Left renal pelvis (tissue), 4 donors: ENCODE data around the gene LRRC32. TPM values are rescaled to one million over a fixed set of nuclear protein-coding genes. Genes with fewer than 3 reads are reported as not detected.

ENCODE experiments used
- DNase-seq, 4 donors: peaks; one replicate each; pipeline ENCODE4 v3.0.0-alpha.2; 2013; ENCODE audit warnings: low read depth in 4 of 4, low spot score in 3 of 4
- polyA plus RNA-seq, 4 donors: library from polyadenylated mRNA; unstranded; fragments of 120-200 nt; gene quantifications; one replicate each; pipeline ENCODE4 v1.2.1, GENCODE V29; 2013; ENCODE audit not compliant: insufficient read length in 4 of 4

LRRC32 gene
- polyA plus RNA-seq, 4 donors, result 52.7 to 70.3 (median 69.2) TPM

DNA sequence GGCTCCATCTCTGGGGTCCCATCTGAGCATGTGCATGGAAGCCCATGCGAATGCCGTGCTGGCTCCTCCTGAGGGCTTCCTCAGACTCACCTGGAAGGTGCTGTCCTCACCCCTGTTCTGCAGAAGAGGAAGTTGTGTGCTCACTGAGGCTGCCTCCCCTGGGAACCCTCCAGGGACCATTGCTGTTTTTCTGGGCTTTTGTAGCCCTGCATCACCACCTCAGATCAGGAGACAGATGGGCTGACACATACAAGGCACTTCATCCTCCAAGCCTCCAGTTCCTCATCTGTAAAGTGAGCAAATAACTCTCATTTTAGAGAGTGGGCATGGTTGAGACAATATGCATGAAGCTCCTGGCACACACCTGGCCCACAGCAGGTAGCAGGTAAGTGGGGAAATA is 12.1 kb upstream of the LRRC32 start:
- no peak for DNase-seq

DNA sequence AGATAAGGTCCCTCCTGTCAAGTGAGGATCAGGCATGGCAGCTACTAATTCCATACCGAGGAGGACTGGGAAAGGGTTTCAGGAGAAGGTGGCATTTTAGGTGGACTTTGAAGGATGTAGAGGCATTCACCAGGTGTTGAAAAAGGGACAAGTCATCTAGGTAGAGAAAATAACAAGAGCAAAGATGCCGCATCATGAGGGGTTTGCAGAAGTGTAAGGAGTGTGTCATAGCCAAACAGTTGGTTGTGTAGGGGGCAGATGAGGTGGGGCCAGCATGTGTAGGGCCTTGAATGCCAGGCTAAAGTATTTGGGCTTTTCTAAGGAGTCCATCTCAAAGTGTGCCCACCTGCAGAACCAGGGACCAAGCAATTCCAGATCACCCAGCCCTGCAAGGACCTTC is 11.6 kb upstream of the LRRC32 start:
- DNase-seq, result no peak

DNA sequence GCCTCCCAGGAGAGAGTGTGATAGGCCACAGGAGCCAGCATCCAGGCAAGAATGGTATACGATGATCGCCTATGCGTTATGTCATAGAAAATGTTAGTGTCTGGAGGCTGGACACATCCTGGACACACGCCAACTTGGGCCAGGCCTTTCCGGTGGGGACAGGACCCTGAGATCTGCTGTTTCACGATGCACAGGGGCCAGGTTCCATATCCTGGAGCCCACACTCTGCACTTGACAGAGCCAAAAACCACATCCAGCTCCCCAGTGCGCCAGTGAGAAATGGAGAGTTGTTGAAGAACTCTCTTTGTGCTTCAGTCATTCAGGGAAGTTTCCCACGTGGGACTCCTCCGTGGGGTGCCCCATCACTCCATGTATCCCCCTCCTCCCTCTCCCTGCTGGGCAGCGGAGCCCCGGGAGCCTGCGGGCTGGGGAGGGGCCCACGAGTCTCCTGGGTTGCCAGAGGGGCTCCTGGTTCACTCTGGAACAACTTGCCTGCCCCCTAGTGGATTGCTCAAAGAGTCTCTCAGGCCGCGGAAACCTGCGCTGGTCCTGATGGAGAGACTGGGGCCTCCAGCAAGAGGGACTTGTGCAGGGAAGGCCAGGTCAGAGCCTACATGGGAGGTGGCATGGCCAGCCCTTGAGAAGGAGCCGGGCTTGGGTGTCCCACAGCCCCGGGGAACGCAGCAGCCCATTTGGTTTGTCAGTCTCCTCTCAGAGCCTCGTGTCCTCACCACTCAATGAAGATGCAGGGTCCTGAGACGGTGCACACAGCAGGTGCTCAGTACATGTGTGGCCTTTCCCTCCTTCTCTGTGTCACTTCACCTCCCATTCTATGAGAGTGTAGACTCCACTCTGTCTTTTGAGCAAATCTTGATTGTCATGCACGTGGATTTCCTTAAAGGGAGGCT is 10.2 kb upstream of the LRRC32 start:
- DNase-seq, result peak in 2 of 4 donors; percentile 57 to 60

DNA sequence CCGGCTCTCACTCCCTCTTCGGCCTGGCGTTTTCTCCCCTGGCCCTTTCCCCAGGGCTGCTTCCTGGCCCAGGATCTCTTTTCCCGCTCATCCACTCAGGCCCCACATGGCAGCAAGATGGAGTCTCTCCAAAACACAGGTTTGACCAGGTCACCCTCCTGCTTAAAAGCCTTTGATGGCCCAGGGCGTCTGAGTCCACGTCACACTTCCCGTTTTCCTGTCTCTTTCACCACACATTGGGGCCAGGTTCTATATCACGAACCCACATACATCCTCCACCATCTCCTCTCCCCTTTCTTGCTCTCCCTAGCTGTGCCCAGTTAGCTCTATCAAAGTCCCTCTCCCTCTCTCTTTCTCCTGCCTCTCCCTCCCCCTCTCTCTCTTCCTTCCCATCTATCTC is 7.8 kb upstream of the LRRC32 start:
- no peak for DNase-seq

DNA sequence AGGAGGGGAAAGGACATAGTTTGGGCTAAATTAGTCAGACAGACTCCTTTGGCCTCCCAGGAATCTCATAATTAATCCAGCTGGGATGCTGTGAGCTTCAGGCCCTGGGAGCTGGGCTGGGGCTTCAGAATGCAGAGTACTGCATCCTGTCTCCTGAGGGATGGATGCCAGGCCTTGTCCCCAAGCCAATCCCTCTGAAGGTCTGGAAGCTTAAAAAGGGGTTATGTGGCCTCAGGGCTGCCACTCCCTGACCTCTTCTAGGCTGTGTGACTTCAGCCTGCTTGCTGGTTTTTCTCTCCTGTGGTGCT is 6.9 kb upstream of the LRRC32 start:
- DNase-seq, result no peak

DNA sequence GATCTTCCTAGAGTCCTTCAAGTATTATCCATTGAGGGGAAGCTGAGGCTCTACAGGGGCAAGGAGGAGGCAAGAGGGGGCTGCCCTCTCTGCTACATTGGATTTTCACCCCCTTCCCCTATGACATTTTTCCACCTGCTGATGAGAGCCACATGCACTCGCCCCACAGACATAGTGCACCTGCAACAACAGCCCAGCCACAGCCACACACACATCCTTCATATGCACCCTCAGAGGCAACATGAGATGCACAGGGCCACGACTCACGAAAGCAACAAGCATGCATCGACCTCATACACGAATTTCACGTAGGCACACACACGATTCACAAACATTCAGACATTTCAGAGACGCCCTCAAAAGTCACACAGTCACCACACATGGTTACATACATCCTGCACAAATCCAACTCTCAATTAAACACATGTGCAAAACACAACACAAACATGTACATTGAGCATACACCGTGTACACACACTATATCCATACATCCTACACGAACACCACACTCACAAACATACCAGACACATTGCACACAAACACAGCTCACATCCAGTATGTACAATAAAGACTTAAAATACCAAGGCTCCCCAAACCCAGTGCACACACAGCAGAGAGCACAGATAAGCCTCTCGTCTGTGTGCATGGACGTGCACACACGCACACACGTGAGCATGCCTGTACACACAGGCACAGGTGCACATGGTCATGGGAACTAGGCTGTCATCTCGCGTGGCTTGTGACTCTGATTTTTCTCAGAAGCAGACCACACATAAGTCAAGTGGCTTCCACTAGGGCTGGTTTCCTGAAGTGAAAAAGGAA is 6.3 kb upstream of the LRRC32 start:
- DNase-seq, result no peak

DNA sequence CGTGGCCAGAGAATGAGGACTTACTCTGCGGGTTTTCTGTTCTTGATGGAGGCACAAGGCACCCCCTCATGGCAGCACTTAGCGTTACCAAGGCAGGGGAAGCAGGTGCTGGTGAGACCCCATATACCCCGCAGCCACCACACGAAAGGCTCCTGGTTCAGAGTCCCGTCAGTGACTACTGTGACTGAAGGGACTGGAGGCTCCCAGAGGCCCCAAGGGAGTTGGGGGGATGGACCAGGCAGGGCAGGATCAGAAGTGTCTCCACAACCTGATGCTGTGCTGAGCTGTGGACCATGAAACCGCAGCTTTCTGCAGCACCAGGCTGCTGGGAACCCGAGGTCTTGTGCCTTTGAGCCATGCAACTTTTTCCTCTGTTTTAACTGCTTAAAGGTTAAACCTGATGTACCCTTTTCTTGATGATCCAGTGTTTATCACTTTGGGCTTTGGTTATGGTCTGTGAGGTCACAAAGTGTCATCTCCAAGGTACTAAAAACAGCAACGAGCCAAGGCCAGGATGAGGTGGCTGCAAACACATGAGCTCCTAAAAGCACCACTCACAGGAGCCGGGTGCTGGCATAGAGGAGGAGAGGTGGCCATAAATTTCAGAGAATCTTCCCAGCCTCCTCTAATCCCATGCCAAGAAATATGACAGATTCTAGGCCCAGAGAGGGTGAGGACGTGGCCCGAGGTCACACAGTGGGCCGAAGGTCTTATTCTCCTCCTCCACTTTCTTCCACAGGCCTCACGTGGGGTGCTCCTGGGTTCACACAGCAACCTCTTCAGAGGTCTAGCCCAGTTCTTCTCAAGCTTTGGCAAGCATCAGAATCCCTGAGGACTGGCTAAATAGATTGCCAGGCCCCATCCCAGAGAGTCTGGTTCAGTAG is 4.2 kb upstream of the LRRC32 start:
- DNase-seq, result no peak

DNA sequence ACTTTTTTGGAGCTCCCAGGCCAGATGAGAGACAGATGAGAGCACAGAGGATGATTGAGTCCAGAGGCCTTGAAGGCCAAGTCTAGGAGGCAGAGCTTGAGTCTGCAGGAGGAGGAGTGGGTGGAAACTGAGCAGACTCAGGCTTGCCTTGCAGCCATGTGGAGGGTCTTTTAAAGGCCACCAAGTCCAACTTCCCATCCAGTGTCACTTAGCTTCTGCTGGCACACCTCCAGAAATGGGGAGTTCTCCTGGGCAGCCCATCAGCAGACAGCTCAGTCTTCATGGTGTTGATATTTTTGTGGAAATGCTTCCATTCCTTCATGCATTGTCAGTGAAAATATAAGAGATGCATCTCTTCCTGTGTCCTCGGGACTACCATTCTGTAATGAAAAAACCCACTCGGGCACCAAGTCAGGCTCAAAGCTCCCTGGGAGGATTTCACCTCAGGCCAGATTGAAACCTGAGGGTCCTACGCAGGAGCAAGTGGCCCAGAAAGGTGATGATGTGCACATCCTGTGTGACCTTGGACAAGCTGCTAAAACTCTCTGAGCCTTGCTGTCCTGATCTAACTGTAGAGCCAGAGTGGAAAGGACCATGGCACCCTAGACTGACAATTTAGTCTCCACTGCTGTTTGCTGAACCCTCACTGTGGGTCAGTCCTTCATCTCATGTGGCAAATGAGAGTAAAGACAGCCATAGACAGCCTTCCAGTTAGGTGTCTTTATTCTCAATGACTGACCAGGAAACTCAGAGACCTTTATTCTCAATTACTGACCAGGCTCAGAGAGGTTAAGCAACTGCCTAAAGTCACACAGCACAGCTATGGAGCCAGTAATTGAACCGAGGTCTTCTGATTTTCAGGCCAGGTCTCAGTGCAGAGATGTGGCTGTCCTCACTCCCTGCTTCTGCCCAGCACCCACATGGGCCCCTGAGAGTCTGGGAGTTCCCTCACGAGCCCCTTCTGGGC is 2.9 kb upstream of the LRRC32 start:
- DNase-seq, result no peak

DNA sequence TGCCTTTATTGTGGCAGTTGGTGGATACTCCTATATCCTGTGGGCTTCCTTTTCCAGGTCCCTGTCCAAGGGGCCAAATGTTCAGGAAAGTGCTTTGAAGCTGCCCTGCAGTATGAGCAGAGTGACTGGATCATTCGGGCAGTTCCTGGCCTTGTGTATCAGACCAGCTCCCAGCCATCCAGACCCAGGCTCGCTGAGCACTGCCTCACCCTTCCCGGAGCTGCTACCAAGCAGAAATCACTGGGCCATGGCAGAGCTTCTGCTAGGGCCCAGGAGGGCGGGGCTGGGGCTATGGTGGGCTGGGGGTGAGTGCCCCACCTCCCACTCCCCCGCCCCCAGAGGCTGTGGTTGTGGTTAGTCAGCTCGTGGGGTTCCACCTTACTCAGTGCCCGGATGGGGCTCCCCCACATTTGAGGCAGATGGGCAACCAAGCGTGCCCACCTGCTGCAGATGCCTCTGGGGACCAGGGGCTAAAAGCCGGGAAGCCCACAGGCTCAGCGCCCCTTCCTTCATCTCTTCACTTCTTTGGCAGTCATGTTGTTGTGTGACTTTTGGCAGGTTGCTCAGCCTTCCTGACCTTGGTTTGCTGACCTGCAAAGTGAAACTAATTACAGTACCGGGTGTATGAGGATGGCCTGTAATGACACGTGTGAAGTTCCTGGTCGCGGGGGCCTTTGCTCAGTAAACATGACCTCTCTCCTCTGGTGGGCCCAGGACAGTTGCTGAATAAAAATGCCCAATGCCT is 2.1 kb upstream of the LRRC32 start:
- no peak for DNase-seq

DNA sequence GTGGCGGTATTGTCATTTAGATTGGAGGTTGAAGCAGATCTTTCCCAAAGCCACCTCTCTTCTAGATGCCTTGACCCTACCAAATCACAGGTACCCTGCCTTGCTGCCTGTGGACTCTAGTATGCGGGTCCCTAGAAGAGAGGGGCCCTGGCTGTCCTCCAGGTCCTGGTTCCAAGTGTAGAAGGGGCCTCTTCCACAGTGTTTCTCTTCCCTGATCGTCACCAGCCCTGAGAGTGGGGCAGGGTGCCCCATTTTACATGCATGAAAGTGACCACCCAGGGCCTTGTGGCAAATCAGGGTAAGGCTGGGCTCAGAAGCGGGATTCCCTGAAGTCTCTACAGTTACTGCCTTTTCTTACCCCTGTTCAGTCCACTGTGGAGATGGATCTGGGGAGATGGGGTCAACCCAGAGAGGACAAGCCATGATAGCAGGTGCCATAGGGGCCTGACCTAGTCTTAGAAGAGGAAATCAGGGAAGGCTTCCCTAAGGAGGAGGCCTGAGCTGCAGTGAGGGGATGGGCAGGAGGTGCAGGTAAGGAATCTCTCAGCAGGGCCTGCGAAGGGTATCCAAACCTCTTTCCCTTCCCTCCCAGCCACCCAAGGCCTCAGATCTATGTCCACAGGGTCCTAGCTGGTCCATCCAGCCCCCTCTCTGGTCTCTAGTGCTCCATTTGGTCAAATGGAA is 1.2 kb upstream of the LRRC32 start:
- DNase-seq, result no peak

DNA sequence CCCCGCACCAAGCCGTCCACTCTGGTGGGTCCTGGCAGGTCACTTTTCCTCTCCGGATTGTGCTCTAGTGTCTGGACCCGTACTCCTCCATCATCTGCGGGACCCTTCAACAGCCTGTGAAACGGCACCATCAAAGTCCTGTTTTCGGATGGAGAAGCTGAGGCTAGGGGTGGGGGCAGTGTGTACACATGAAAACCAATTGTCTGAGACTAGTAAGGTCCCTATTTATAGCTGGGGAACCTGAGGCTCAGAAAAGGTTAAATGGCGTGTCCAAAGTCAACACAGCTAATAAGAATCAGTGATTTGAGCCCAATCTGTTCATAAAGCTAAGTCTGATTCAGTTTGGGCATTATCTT is 668 bp upstream of the LRRC32 start:
- no peak for DNase-seq

DNA sequence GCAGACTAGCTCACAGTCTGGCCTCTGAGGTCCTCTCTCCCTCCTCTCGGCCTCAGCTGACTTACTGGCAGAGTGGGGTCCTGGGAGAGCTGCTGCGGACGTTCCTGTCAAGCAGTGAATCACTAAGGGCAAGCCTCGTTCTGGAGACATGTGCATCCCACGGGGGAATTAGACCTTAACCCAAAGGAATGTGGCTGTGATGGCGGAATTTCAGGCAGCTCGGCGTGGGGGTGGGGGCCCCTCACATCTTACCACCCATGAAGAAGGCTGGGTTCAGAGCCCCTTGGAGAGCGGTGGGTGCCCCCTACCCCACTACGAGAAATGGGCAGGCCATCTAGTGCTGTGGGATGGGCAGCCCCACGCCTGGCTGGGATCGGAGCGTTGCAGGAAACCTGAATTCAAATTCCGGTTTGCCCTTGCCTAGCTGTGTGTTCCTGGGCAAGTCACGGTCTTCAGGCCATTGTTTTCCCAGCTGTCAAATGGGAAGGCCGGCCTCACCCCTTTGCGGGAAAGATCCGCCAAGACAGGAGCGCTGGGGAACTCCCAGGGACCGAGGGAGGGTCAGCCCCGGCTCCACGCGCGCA is 554 bp downstream of the LRRC32 start:
- no peak for DNase-seq

DNA sequence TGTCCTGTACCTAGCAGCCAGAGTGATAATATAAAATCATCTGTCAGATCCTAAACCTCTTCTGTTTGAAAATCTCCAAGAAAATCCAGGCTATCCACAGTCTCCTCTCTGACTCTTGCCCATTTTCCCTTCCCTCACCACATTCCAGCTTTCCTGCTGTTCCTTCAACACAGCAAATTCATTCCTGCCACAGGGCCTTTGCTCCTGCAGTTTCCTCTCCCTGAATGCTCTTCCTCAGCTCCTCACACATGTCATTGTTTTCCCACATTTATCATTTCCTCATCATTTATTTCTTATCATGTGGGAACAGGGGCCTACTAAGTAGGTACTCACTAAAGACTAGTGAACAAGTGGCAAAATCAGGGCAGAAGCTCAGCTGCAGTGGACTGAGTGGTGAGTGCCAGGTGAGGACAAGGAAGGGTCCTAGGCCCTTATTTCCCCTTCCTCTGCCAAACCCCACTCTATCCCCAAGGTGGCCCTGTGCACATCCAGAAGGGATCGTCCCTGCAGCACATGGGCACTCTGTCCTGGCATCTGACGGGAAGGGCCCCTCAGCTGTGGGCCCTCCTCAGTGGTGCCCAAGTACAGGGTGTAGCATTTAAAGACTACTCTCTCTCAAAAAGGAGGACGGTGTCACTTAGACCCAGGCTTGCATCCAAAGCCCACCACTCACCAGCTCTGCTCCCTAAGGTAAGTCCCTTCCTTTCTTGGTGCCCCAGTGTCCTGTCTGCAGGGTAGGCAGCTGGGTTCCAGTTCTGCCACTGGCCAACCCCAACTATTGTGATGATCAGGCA is 2.0 kb downstream of the LRRC32 start:
- no peak for DNase-seq

DNA sequence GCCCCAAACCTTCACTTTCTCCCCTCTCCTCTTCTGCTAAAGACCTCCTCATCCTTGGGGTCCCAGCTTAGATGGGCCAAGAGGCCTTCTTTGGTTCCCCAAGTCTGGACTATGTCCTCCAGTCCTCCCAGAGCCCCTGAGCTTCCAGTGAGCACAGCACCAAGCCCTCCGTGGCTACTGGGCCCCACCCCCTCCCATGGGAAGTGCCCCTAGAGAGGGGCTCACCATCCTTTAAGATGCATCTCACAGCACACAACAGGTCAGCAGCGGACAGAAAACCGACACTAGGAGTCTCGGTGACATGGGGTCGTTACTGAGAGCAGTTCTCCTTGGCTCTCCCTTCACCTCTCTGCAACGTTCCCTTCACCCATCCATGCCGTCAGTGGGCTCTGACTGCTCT is 2.7 kb downstream of the LRRC32 start:
- no peak for DNase-seq

DNA sequence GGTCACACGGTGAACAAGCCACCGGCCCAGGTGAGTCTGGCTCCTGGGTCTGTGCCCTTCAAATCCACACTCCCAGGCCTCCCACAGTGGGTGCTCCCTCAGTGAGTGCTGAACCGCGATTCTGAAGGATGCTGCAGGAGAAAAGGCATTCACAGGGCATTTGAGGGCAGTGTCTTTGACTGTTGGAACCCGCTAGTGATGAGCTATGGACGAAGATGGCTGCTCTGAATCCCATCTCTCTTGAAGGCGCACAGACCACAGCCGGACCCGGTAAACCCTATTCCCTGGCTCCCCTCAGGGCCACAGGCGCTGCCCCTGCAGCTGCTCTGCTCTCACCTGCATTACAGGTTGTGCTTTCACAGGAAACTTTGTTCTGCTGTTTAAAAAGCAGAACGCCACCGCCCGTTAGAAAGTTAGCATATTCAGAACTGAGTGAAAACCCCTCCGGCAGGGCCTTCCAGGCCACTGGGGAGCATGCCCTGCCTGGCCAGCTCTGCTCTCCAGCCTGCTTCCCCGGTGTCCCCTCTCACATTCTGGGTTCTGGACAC is 3.2 kb downstream of the LRRC32 start:
- DNase-seq, result no peak

DNA sequence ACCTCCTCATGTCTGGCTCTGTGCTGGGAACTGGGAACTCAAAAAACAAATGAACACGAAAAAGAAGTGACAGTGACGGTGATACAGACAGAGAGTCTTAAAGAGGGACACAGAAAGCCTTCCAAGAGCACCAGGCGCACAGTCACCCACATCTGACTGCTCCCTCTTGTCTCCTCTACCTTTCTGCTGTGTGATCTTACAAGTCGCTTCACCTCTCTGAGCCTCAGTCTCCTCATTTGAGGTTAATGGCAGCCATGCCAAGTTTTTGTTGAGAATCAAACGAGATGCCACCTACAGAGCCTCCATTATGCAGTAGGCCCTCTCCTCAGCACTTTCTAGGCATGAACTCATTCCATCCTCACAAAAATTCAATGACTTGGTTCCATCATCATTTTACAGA is 3.7 kb downstream of the LRRC32 start:
- no peak for DNase-seq

DNA sequence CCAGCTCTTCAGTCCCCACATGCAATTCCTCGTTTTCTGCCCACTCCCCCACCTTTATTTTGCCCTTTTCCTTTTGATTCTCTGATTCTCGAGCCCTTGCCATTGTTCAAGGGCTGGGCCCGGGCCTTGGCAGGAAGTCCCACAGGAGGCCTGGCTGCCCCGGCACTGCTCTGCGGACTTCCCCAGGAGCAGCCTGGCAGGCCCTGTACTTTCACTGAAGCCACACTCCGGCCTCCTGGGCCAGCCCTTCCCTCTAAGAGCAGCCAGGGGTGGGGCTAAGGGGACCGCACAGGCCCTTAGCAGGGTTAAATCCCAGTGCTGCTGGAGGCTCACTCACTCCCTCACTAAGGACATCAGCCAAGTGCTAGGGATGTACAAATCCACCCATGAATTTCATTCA is 4.1 kb downstream of the LRRC32 start:
- no peak for DNase-seq
